Mucosa of gallbladder (tissue), 1 donor: ENCODE results near the gene TRAPPC3L. TPM values are rescaled to one million over a fixed set of nuclear protein-coding genes. Genes with fewer than 3 reads are reported as not detected.

ENCODE experiments used
- DNase-seq: peaks from one replicate; pipeline ENCODE4 v3.0.0-alpha.2; 2020; ENCODE audit warnings: low spot score
- total RNA-seq: library from RNA; stranded (reverse); gene quantifications from one replicate; pipeline ENCODE4 v1.2.1, GENCODE V29; 2021
- donor health status: DM: no; HTN: no; CAD: no.

The TRAPPC3L gene
- total RNA-seq, 1 donor from 2014 or later = not detected

GRCh38 chr6:116465246-116465645 lies 80.2 kb downstream of the TRAPPC3L start:
- DNase-seq = no peak

GRCh38 chr6:116463301-116463700 lies 82.2 kb downstream of the TRAPPC3L start:
- no peak for DNase-seq

GRCh38 chr6:116461932-116462885 lies 83.3 kb downstream of the TRAPPC3L start:
- DNase-seq = no peak

- no peak for DNase-seq
These were observed 84.1 kb downstream of the TRAPPC3L start, which contains the start of gene CALHM6 for GRCh38 chr6:116461331-116461931. CALHM6 (plus strand) TSS chr6:116461375; CDS start chr6:116461930, 555 bp downstream.

- DNase-seq = no peak
These were observed 85.6 kb downstream of the TRAPPC3L start for GRCh38 chr6:116459927-116460326.

- DNase-seq = no peak
These were observed 87.2 kb downstream of the TRAPPC3L start for GRCh38 chr6:116458264-116458663.

GRCh38 chr6:116456927-116457326 lies 88.6 kb downstream of the TRAPPC3L start:
- DNase-seq = no peak

- DNase-seq = no peak
These were observed 89.4 kb downstream of the TRAPPC3L start for GRCh38 chr6:116456106-116456505.

GRCh38 chr6:116452531-116452930 lies 93.0 kb downstream of the TRAPPC3L start:
- no peak for DNase-seq

- no peak for DNase-seq
These were observed 93.6 kb downstream of the TRAPPC3L start for GRCh38 chr6:116451916-116452315.

- no peak for DNase-seq
These were observed 94.4 kb downstream of the TRAPPC3L start for GRCh38 chr6:116450769-116451740.

- DNase-seq = no peak
These were observed 95.2 kb downstream of the TRAPPC3L start for GRCh38 chr6:116450185-116450710.

- no peak for DNase-seq
These were observed 95.9 kb downstream of the TRAPPC3L start for GRCh38 chr6:116449565-116449964.

GRCh38 chr6:116447496-116448011 lies 97.9 kb downstream of the TRAPPC3L start:
- no peak for DNase-seq

GRCh38 chr6:116447052-116447451 lies 98.4 kb downstream of the TRAPPC3L start:
- DNase-seq = no peak

- no peak for DNase-seq
These were observed 99.1 kb downstream of the TRAPPC3L start for GRCh38 chr6:116446399-116446798.

GRCh38 chr6:116445102-116445501 lies 100.4 kb downstream of the TRAPPC3L start:
- no peak for DNase-seq
